Natural killer cell (primary cell): ENCODE measurements around the gene MED16. TPM values are rescaled to one million over a fixed set of nuclear protein-coding genes. Genes with fewer than 3 reads are reported as not detected.

Experiments used
- ATAC-seq, 3 donors: fragments of 150-1000 bp in 2 of 3; fragments of 200-7000 bp in 1 of 3; cut with Tn5 transposase; 1 replicate in 1 of 3; 2 replicates in 2 of 3; pipeline ENCODE4 v1.10.0; 2021; ENCODE audit warnings: mild to moderate bottlenecking in 2 of 3, moderate library complexity in 2 of 3
- DNase-seq, 2 donors: peaks; one replicate each; pipeline versions ENCODE4 v3.0.0 to v3.0.0-alpha.2; 2013 to 2021; ENCODE audit warnings: mixed read lengths in 1 of 2
- H3K27ac ChIP-seq: one replicate; pipeline ENCODE4 v1.5.1; 2013; ENCODE audit warnings: mild to moderate bottlenecking, low read length
- H3K27me3 ChIP-seq: one replicate; pipeline ENCODE4 v1.6.1; 2013; ENCODE audit warnings: low read length; ENCODE audit not compliant: control insufficient read depth, insufficient read depth
- H3K36me3 ChIP-seq: one replicate; pipeline ENCODE4 v1.6.1; 2013; ENCODE audit warnings: low read length; ENCODE audit not compliant: control insufficient read depth, insufficient read depth
- H3K4me1 ChIP-seq: one replicate; pipeline ENCODE4 v1.6.1; 2013; ENCODE audit warnings: low read length; ENCODE audit not compliant: control insufficient read depth, insufficient read depth
- H3K4me3 ChIP-seq: one replicate; pipeline ENCODE4 v1.5.1; 2013; ENCODE audit warnings: low read length
- H3K9me3 ChIP-seq: one replicate; pipeline ENCODE4 v1.6.1; 2013; ENCODE audit warnings: low read length; ENCODE audit not compliant: control insufficient read depth, insufficient read depth
- H3K27ac Mint-ChIP-seq, 2 donors: one replicate each; pipeline ENCODE4 v1.8.0; 2022; ENCODE audit warnings: mild to moderate bottlenecking in 2 of 2, mixed read lengths in 2 of 2, moderate library complexity in 1 of 2
- H3K27me3 Mint-ChIP-seq, 2 donors: one replicate each; pipeline ENCODE4 v1.8.0; 2022; ENCODE audit warnings: low read depth in 2 of 2, mixed read lengths in 2 of 2
- H3K36me3 Mint-ChIP-seq: one replicate; pipeline ENCODE4 v1.8.0; 2022; ENCODE audit warnings: mixed read lengths
- H3K4me1 Mint-ChIP-seq, 2 donors: one replicate each; pipeline ENCODE4 v1.8.0; 2022; ENCODE audit warnings: mixed read lengths in 2 of 2
- H3K4me3 Mint-ChIP-seq: one replicate; pipeline ENCODE4 v1.8.0; 2022; ENCODE audit warnings: mild to moderate bottlenecking, moderate library complexity, mixed read lengths
- H3K9me3 Mint-ChIP-seq, 2 donors: one replicate each; pipeline ENCODE4 v1.8.0; 2022; ENCODE audit warnings: mixed read lengths in 2 of 2
- WGBS: methylation state at CpG from one replicate; pipeline ENCODE4 v1.1.7; 2013; ENCODE audit warnings: missing lambda C conversion rate; ENCODE audit not compliant: insufficient coverage; 5-methylcytosine and 5-hydroxymethylcytosine counted together
- intact Hi-C: fragments of 100-400 bp; cut with micrococcal nuclease; formaldehyde crosslinking; loops from one replicate; pipeline ENCODE4 v1.14.2; 2022
- total RNA-seq, 4 donors: library from RNA; stranded (reverse); fragments of 120-200 nt in 1 of 4; gene quantifications; one replicate each; pipeline versions ENCODE4 v1.2.3 to v1.2.4, GENCODE V29; 2013 to 2022
- TF ChIP-seq, protein P1 (sequence below): fragments of 200-600 bp; IDR thresholded peaks from one replicate; pipeline ENCODE4 v1.8.0; 2022; ENCODE audit warnings: antibody characterized with exemption

Gene MED16
- total RNA-seq, 3 donors from 2014 or later (not counting 1 experiment from before 2014, with no cell fraction given), result 44.2 to 50.1 (median 44.7) TPM

DNA sequence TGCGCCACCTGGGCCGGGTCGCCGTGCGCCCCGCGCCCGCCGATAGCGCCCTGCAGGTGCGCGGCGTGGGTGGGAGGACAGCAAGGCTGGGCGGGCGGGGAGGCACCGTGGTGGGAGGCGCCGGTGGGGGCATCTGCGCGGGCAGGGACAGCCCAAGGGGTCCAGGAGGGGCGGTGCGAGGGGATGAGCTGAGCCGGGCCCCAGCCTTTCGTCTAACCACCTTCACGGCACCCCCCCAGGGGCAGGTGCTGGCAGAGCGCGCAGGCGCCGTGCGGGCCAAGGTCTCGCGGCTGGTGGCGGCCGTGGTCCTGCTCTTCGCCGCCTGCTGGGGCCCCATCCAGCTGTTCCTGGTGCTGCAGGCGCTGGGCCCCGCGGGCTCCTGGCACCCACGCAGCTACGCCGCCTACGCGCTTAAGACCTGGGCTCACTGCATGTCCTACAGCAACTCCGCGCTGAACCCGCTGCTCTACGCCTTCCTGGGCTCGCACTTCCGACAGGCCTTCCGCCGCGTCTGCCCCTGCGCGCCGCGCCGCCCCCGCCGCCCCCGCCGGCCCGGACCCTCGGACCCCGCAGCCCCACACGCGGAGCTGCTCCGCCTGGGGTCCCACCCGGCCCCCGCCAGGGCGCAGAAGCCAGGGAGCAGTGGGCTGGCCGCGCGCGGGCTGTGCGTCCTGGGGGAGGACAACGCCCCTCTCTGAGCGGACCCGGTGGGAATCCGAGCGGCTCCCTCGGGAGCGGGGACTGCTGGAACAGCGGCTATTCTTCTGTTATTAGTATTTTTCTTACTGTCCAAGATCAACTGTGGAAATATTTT, 27.3 kb upstream of the MED16 start:
- peak overlapping the region; percentile 25 for H3K4me3 ChIP-seq
- DNase-seq (peak; percentile 47 to 84), ATAC-seq (peak; percentile 11 to 31 (median 14))
- H3K4me1 ChIP-seq, result peaks cover 57% of the 10 kb centered on the region
- Mint-ChIP-seq H3K27me3 (peaks cover 0 to 5% of the 10 kb centered on the region in 2 donors), H3K4me3 (peak overlapping the region; percentile 86), H3K9me3 (no peaks in the 10 kb centered on the region), H3K4me1 (peaks cover 10 to 14% of the 10 kb centered on the region in 2 donors), H3K27ac (peak overlapping the region in 1 of 2 donors; percentile 21), H3K36me3 (no peaks in the 10 kb centered on the region)
- H3K9me3 ChIP-seq, result no peaks in the 10 kb centered on the region
- intact Hi-C loops, result loop anchor here (2.0 to 10.0 kb wide), 2 partner anchors 149 to 325 kb away; partner anchors contain the start of genes ATP5F1D and MIDN
- 1% methylated on average over 84 of the region's 84 CpGs for WGBS
- peaks cover 21% of the 10 kb centered on the region for H3K27me3 ChIP-seq
- no peaks in the 10 kb centered on the region for H3K36me3 ChIP-seq
- TF ChIP-seq, protein P1, sequence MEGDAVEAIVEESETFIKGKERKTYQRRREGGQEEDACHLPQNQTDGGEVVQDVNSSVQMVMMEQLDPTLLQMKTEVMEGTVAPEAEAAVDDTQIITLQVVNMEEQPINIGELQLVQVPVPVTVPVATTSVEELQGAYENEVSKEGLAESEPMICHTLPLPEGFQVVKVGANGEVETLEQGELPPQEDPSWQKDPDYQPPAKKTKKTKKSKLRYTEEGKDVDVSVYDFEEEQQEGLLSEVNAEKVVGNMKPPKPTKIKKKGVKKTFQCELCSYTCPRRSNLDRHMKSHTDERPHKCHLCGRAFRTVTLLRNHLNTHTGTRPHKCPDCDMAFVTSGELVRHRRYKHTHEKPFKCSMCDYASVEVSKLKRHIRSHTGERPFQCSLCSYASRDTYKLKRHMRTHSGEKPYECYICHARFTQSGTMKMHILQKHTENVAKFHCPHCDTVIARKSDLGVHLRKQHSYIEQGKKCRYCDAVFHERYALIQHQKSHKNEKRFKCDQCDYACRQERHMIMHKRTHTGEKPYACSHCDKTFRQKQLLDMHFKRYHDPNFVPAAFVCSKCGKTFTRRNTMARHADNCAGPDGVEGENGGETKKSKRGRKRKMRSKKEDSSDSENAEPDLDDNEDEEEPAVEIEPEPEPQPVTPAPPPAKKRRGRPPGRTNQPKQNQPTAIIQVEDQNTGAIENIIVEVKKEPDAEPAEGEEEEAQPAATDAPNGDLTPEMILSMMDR, result no peak
- H3K27ac ChIP-seq, result no peak overlapping the region

DNA sequence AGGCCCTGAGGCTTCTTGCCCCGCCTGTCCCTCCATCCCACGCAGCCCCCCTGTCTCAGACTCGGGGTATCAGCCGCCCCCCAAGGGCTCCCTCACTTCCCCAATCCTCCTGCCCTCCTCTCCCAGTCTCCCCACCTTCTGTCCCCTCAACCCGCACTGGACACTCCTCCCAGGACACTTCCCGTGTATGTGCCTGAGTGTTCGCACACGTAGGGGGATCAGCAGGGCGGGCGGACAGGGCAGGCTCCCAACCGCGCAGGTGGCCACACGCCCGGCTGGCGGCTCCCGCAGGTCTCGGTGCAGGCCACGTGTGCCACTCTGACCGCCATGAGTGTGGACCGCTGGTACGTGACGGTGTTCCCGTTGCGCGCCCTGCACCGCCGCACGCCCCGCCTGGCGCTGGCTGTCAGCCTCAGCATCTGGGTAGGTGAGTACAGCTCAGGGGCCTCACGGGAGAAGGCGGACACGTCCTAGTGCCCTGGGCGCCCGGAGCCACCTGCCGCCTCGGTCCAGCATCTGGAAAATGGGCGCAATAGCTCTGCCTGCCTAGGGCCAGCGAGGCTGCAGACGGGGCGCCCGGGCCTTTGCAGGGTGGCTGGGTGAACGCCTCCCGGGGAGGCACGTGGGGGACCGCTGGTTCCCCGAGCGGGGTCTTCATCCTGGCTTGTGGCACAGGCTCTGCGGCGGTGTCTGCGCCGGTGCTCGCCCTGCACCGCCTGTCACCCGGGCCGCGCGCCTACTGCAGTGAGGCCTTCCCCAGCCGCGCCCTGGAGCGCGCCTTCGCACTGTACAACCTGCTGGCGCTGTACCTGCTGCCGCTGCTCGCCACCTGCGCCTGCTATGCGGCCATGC, 26.4 kb upstream of the MED16 start:
- WGBS, result 3% methylated on average over 68 of the region's 68 CpGs
- Mint-ChIP-seq H3K36me3 (no peaks in the 10 kb centered on the region), H3K27ac (no peak overlapping the region), H3K4me3 (peak overlapping the region; percentile 49), H3K9me3 (no peaks in the 10 kb centered on the region), H3K4me1 (peaks cover 10 to 14% of the 10 kb centered on the region in 2 donors), H3K27me3 (peaks cover 0 to 8% of the 10 kb centered on the region in 2 donors)
- peaks cover 51% of the 10 kb centered on the region for H3K4me1 ChIP-seq
- H3K4me3 ChIP-seq, result no peak overlapping the region
- intact Hi-C loops, result loop anchor here (2.0 to 10.0 kb wide), 2 partner anchors 149 to 325 kb away; partner anchors contain the start of genes ATP5F1D and MIDN
- TF ChIP-seq, protein P1, result no peak
- no peaks in the 10 kb centered on the region for H3K36me3 ChIP-seq
- peaks cover 21% of the 10 kb centered on the region for H3K27me3 ChIP-seq
- H3K27ac ChIP-seq, result no peak overlapping the region
- peak in 1 of 3 donors; percentile 5 for ATAC-seq
- no peaks in the 10 kb centered on the region for H3K9me3 ChIP-seq
- DNase-seq, result peak; percentile 29 to 71

DNA sequence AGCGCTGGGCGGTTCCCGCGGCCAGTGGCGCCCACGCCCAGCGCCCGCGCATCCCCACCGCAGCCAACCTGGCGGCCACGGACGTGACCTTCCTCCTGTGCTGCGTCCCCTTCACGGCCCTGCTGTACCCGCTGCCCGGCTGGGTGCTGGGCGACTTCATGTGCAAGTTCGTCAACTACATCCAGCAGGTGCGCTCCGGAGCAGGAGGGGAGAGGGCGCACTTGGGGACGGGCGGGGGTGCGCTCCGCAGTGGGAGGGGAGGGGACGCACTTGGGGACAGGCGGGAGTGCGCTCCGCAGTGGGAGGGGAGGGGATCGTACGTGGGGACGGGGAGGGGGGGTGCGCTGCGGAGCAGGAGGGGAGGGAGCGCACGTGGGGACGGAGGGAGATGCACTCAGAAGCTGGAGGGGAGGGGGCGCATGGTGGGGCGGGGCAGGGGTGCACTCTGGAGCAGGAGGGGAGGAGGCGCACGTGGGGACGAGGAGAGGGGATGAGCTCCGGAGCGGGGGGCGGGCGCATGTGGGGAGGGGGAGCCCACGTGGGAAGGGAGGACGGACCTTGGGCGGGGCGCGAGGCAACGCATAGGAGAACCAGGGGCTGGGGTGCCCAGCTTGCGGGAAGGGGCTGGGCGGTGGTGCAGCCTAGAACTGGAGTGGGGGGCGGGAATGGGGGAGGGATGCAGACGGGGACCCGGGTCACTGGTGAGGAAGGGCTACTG, 25.7 kb upstream of the MED16 start:
- H3K27me3 ChIP-seq, result peaks cover 21% of the 10 kb centered on the region
- no peaks in the 10 kb centered on the region for H3K9me3 Mint-ChIP-seq
- H3K4me3 Mint-ChIP-seq, result peak overlapping the region; percentile 49
- H3K36me3 ChIP-seq, result no peaks in the 10 kb centered on the region
- H3K36me3 Mint-ChIP-seq, result no peaks in the 10 kb centered on the region
- no peaks in the 10 kb centered on the region for H3K9me3 ChIP-seq
- peaks cover 47% of the 10 kb centered on the region for H3K4me1 ChIP-seq
- peaks cover 0 to 8% of the 10 kb centered on the region in 2 donors for H3K27me3 Mint-ChIP-seq
- no peak overlapping the region for H3K27ac ChIP-seq
- DNase-seq (peak in 1 of 2 donors; percentile 51), ATAC-seq (no peak)
- H3K4me3 ChIP-seq, result no peak overlapping the region
- H3K27ac Mint-ChIP-seq, result no peak overlapping the region
- TF ChIP-seq, protein P1, result no peak
- H3K4me1 Mint-ChIP-seq, result peaks cover 10 to 14% of the 10 kb centered on the region in 2 donors
- WGBS, result 2% methylated on average over 58 of the region's 58 CpGs
- intact Hi-C loops, result no loop called here
